ENCODE data around the gene TRAF2.

The TRAF2 gene

GRCh38 chr9:136960212-136960937 lies 74.1 kb downstream of the TRAF2 start:
- H3K4me3 ChIP-seq (ENCODE audit: low read depth, low read length) = no peak overlapping the region
- no peak for DNase-seq (ENCODE audit: low read depth)
- TF ChIP-seq CTCF (IDR thresholded peaks at IDR 0.05; ENCODE audit: low read depth, low read length) (no peak), MYC (IDR thresholded peaks at IDR 0.05; ENCODE audit: low read depth, low read length) (no peak), POLR2A (IDR thresholded peaks at IDR 0.05; ENCODE audit: extremely low read depth, insufficient read length) (no peak), MAX (IDR thresholded peaks at IDR 0.05; ENCODE audit: low read depth, low read length) (no peak)

GRCh38 chr9:136960938-136961275 lies 74.6 kb downstream of the TRAF2 start:
- TF ChIP-seq CTCF (IDR thresholded peaks at IDR 0.05; ENCODE audit: low read depth, low read length) (no peak), MAX (IDR thresholded peaks at IDR 0.05; ENCODE audit: low read depth, low read length) (no peak), POLR2A (IDR thresholded peaks at IDR 0.05; ENCODE audit: extremely low read depth, insufficient read length) (no peak), MYC (IDR thresholded peaks at IDR 0.05; ENCODE audit: low read depth, low read length) (no peak)
- no peak for DNase-seq (ENCODE audit: low read depth)
- H3K4me3 ChIP-seq (ENCODE audit: low read depth, low read length) = no peak overlapping the region

GRCh38 chr9:136961279-136962065 lies 75.2 kb downstream of the TRAF2 start:
- no peak for DNase-seq (ENCODE audit: low read depth)
- TF ChIP-seq MAX (IDR thresholded peaks at IDR 0.05; ENCODE audit: low read depth, low read length) = no peak
- TF ChIP-seq CTCF (IDR thresholded peaks at IDR 0.05; ENCODE audit: low read depth, low read length) = no peak
- TF ChIP-seq POLR2A (IDR thresholded peaks at IDR 0.05; ENCODE audit: extremely low read depth, insufficient read length) = no peak
- TF ChIP-seq MYC (IDR thresholded peaks at IDR 0.05; ENCODE audit: low read depth, low read length) = no peak
- no peak overlapping the region for H3K4me3 ChIP-seq (ENCODE audit: low read depth, low read length)

GRCh38 chr9:136962163-136962562 lies 75.8 kb downstream of the TRAF2 start:
- H3K4me3 ChIP-seq (ENCODE audit: low read depth, low read length) = no peak overlapping the region
- TF ChIP-seq CTCF (IDR thresholded peaks at IDR 0.05; ENCODE audit: low read depth, low read length) = no peak
- no peak for DNase-seq (ENCODE audit: low read depth)

- TF ChIP-seq CTCF (IDR thresholded peaks at IDR 0.05; ENCODE audit: low read depth, low read length) (no peak), MYC (IDR thresholded peaks at IDR 0.05; ENCODE audit: low read depth, low read length) (no peak), POLR2A (IDR thresholded peaks at IDR 0.05; ENCODE audit: extremely low read depth, insufficient read length) (no peak), MAX (IDR thresholded peaks at IDR 0.05; ENCODE audit: low read depth, low read length) (no peak)
- no peak overlapping the region for H3K4me3 ChIP-seq (ENCODE audit: low read depth, low read length)
- DNase-seq (ENCODE audit: low read depth) = no peak
Measured at GRCh38 chr9:136962701-136963248, 76.5 kb downstream of the TRAF2 start.
